IPS-18c (cell line): Measurements from ENCODE around the gene ANKRD40.

Experiments used
- H3K4me3 ChIP-seq: 2 replicates; pipeline ENCODE4 v1.7.0; 2013; ENCODE audit warnings: low read depth, mild to moderate bottlenecking, low read length, moderate library complexity; ENCODE audit not compliant: insufficient read depth
- H3K9me3 ChIP-seq: one replicate; pipeline ENCODE4 v1.6.1; 2013; ENCODE audit warnings: mild to moderate bottlenecking, low read length, moderate library complexity; ENCODE audit not compliant: control insufficient read depth, insufficient read depth

The ANKRD40 gene

GRCh38 chr17:50691550-50692447 lies 15.9 kb downstream of the ANKRD40 start:
- H3K9me3 ChIP-seq, result peaks cover 3% of the 10 kb centered on the region
- H3K4me3 ChIP-seq, result no peak overlapping the region

- H3K4me3 ChIP-seq, result no peak overlapping the region
Observed at GRCh38 chr17:50690887-50691549, 16.7 kb downstream of the ANKRD40 start.

DNA sequence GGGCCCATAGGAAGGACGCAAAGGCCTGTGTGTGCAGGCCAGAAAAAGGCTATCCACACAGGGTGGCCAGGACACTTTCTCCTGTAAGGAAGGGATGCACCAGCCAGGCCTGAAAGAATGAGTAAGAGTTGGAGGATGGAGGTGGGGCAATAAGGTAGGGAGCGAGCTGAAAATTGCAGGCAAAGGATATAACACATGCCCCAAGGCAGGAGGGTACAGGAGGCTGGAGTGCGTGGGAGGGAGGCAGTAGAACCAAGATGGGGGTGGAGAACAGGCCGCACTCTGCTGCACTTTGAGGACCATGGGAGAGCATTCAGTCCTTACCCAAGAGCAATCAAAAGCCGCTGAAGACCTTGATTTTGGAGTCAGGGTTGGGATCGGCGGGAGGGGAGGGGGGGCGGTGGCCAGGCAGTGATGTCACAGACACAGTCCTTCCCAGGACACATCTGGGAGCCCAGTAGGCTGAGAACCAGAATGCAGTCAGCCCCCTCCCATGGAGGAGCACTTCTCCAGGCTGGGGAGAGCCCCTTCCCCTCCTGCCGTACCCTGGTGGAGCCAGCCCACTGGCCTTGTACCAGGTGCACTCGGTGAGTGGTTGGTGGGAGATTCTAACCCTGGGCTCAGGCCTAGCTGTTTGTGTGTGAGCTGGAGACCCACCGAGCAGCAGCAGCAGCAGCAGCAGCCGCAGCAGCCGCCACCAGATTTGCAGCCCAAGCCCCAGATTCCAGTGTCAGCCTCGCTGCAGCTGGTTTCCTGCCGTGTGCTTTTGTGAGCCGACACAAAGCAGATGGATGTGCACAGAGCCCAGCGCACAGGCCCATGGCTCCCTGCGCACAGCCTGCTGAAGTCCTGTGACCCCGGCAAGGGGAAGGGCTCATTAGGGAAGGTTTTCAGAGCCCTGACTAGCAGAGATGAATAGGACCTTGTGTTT lies 17.5 kb downstream of the ANKRD40 start:
- peaks cover 6% of the 10 kb centered on the region for H3K9me3 ChIP-seq
- H3K4me3 ChIP-seq, result no peak overlapping the region

More at GRCh38 chr17:50690887-50691549, 16.7 kb downstream of the ANKRD40 start:
- H3K9me3 ChIP-seq, result peaks cover 6% of the 10 kb centered on the region

- H3K4me3 ChIP-seq, result no peak overlapping the region
- peaks cover 6% of the 10 kb centered on the region for H3K9me3 ChIP-seq
Observed at GRCh38 chr17:50689251-50689650, 18.5 kb downstream of the ANKRD40 start.

DNA sequence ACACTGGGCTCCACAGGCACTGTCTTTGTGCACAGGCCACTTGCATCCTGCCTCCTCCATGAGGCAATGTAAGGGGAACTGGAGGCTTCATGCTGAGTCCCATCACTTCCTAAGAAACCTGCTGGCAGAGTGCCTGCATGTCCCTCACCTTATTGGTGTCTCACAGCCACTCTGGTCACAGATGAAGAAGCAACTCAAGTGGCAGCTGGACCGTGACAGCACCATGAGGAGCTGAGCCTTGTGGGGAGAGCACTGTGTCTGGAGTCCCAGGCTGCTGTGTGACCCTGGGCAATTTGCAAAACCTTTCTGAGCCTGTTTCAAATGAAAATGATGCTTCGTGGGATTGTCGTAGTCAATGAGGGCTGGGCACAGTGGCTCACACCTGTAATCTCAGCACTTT lies 19.5 kb downstream of the ANKRD40 start:
- peaks cover 6% of the 10 kb centered on the region for H3K9me3 ChIP-seq
- no peak overlapping the region for H3K4me3 ChIP-seq

GRCh38 chr17:50687200-50688066 lies 20.3 kb downstream of the ANKRD40 start:
- no peak overlapping the region for H3K4me3 ChIP-seq
- peaks cover 6% of the 10 kb centered on the region for H3K9me3 ChIP-seq

GRCh38 chr17:50686494-50687199 lies 21.1 kb downstream of the ANKRD40 start:
- H3K4me3 ChIP-seq, result no peak overlapping the region
- H3K9me3 ChIP-seq, result peaks cover 6% of the 10 kb centered on the region

DNA sequence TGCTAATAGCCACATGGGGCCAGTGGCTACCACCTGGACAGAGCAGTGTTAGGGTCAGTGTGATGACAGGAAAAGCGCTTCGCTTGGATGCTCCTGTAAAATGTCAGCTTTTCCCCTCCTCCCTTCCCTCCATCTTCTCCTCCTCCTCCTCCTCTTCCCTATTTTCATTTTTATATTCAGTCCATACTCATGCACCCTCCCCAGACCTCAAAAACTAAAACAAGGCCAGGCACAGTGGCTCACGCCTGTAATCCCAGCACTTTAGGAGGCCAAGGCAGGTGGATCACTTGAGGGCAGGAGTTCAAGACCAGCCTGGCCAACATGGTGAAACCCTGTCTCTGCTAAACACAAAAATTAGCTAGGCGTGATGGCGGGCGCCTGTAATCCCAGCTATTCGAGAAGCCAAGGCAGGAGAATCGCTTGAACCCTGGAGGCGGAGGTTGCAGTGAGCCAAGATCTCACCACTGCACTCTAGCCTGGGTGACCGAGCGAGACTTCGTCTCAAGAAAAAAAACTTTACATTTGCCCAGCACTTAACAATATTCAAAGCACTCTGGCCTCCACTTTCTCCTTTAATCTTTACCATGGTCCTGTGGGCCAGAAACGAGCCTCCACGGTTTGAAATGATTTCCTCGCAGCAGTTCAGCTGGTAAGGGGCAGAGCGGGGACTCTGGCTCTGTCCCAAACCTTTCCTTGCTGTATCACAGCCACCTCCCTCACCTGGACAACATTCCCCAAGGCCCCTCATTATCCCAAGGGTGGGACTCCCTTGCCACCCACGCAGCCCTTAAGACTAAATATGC lies 21.8 kb downstream of the ANKRD40 start:
- Histone ChIP-seq H3K9me3 (peaks cover 6% of the 10 kb centered on the region), H3K4me3 (no peak overlapping the region)

GRCh38 chr17:50685334-50685665 lies 22.4 kb downstream of the ANKRD40 start:
- H3K4me3 ChIP-seq, result no peak overlapping the region
- peaks cover 6% of the 10 kb centered on the region for H3K9me3 ChIP-seq

DNA sequence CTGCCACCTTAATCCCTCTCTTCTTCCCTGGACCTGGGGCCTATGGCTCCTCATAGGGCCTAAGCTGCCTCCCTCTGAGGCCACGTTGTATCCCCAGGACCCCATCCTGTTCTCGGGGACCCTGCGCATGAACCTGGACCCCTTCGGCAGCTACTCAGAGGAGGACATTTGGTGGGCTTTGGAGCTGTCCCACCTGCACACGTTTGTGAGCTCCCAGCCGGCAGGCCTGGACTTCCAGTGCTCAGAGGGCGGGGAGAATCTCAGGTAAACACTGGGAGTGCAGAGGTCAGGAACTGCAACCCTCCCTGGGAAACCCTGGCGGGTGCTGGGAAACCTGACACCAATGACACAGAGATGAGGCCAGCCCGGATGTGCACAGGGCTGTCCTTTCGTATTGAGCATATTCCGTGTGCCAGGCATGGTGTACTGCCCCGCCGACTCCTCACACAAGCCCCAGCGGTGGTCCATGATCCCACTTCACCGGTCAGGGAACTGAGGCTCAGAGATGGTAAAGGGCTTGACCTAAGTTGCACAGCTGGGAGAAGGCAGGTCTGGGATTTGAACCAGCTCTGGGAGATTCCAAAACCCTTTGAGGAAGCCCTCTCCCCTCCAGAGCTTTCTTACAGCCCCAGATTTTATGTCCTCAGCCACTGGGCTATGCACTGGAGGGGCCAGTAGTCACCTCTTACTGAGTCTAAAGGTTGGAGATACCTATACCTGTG lies 22.9 kb downstream of the ANKRD40 start:
- Histone ChIP-seq H3K9me3 (peaks cover 6% of the 10 kb centered on the region), H3K4me3 (no peak overlapping the region)

DNA sequence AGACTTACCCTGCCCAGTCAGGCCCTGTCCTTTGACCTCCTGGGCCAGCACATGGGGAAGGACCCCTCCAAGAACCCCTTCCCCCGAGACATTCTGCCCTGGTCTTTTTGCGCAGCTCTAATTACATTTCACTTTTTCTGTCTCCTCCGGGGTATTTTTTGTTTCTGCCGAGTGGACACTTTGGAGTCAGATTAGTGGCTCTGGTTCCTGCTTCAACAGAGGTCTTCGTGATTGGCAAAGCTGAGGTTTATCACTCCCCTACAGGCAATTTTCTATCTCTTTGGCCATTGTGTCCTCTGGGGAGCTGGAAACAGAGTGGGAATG lies 23.5 kb downstream of the ANKRD40 start:
- no peak overlapping the region for H3K4me3 ChIP-seq

DNA sequence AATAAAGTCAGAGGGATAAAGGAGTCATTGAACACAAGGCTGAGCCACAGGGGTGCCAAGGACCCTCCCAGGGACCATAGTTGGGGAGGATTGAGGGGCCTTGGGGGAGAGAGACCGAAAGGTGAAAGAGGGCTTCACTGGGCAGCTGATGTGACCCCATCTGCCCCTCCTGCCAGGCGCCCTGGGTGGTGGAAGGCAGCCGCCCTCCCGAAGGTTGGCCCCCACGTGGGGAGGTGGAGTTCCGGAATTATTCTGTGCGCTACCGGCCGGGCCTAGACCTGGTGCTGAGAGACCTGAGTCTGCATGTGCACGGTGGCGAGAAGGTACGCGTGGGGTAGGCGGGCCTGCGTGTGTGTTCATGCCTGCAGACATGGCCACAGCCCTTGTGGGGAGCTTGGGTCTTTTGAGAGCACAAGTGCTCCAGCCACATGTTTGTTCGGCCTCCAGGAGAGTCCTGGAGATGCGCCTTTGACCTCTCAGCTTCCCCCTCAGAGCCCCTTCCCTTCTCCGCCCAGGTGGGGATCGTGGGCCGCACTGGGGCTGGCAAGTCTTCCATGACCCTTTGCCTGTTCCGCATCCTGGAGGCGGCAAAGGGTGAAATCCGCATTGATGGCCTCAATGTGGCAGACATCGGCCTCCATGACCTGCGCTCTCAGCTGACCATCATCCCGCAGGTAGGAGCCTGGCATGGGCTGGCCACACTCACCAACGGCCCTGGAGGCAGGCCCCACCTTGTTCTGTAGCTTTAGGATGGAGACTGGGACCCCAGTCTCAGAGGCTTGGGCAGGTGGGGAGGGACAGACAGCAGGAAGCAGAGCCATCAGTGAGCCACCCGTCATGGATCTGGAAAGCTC lies 24.1 kb downstream of the ANKRD40 start:
- Histone ChIP-seq H3K4me3 (no peak overlapping the region), H3K9me3 (peaks cover 5% of the 10 kb centered on the region)

More for the DNA sequence above, 23.5 kb downstream of the ANKRD40 start:
- peaks cover 6% of the 10 kb centered on the region for H3K9me3 ChIP-seq

DNA sequence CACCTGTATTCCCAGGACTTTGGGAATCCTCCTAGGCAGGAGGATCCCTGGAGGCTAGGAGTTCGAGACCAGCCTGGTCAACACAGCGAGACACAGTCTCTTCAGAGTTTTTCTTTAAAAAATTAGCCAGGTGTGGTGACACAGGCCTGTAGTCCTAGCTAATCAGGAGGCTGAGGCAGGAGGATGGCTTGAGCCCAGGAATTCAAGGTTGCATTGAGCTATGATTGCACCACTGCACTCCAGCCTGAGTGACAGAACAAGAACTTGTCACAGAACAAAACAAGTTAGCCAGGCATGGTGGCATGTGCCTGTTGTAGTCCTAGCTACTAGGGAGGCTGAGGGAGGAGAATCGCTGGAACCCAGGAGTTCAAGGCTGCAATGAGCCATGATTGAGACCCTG lies 24.8 kb downstream of the ANKRD40 start:
- Histone ChIP-seq H3K9me3 (peaks cover 3% of the 10 kb centered on the region), H3K4me3 (no peak overlapping the region)

GRCh38 chr17:50682441-50682840 lies 25.3 kb downstream of the ANKRD40 start:
- H3K4me3 ChIP-seq, result no peak overlapping the region
- H3K9me3 ChIP-seq, result peaks cover 3% of the 10 kb centered on the region
